A549 (cell line): Measurements from ENCODE around the gene POLR2L. TPM values are rescaled to one million over a fixed set of nuclear protein-coding genes. Genes with fewer than 3 reads are reported as not detected.
A peak's percentile ranks its signal among the peaks of the same experiment; 100 is the strongest.

Experiments used
- ATAC-seq, 2 experiments: fragments of 200-7000 bp in 1 of 2; fragments of >200 bp in 1 of 2; cut with Nextera tagmentation in 1 of 2; cut with Tn5 transposase in 1 of 2; 3 replicates each; pipeline versions ENCODE4 v1.8.0 to v1.9.1; 2018 to 2020; ENCODE audit warnings: mild to moderate bottlenecking in 1 of 2, moderate library complexity in 1 of 2
- CTCF ChIA-PET: fragments of 300-600 bp; sonication (Branson Sonifier 250); formaldehyde crosslinking; extraction: SDS; loops from one replicate; lab custom pipeline; 2021; ENCODE audit warnings: antibody characterized with exemption, inconsistent platforms; lab: Yijun Ruan, JAX
- POLR2A ChIA-PET: fragments of 350-600 bp; formaldehyde crosslinking; extraction: SDS; loops from one replicate; lab custom pipeline; 2021; ENCODE audit warnings: antibody characterized with exemption, inconsistent platforms; lab: Yijun Ruan, JAX
- DNase-seq, 2 experiments: peaks; one replicate each; pipeline versions ENCODE4 v3.0.0 to v3.0.0-alpha.2; 2011 to 2016; ENCODE audit warnings: low read depth in 1 of 2, low spot score in 1 of 2
- FAIRE-seq: peaks from 2 replicates; lab custom pipeline; 2011; peaks lifted over from hg19 to GRCh38; lab: Jason Lieb, UNC
- H3K27ac ChIP-seq, 2 experiments: fragments of >200 bp; sonication (Bioruptor Twin); formaldehyde crosslinking; 3 replicates each; pipeline ENCODE4 v1.5.1; 2016 to 2017
- H3K4me1 ChIP-seq: fragments of >200 bp; sonication (Bioruptor Twin); formaldehyde crosslinking; 3 replicates; pipeline ENCODE4 v1.6.1; 2016
- H3K4me2 ChIP-seq: fragments of >200 bp; sonication (Bioruptor Twin); formaldehyde crosslinking; 3 replicates; pipeline ENCODE4 v1.6.1; 2016
- H3K4me3 ChIP-seq: fragments of >200 bp; sonication (Bioruptor Twin); formaldehyde crosslinking; 3 replicates; pipeline ENCODE4 v1.5.1; 2016
- H3K9me3 ChIP-seq: fragments of >200 bp; sonication (Bioruptor Twin); formaldehyde crosslinking; 3 replicates; pipeline ENCODE4 v1.6.1; 2016
- CBX2 ChIP-seq: fragments of 200-600 bp; sonication (generic); IDR thresholded peaks from 2 replicates; pipeline ENCODE4 v1.6.1; 2016; ENCODE audit warnings: low read depth, mild to moderate bottlenecking, borderline replicate concordance
- CHD4 ChIP-seq: fragments of 200-600 bp; sonication (generic); IDR thresholded peaks from 2 replicates; pipeline ENCODE4 v1.6.1; 2016; ENCODE audit warnings: antibody characterized with exemption, mild to moderate bottlenecking, borderline replicate concordance
- EHMT2 ChIP-seq: fragments of 200-600 bp; sonication (generic); IDR thresholded peaks from 2 replicates; pipeline ENCODE4 v1.6.1; 2016; ENCODE audit warnings: antibody characterized with exemption, low read depth, mild to moderate bottlenecking, moderate library complexity
- ELK1 ChIP-seq: fragments of 150-350 bp; IDR thresholded peaks from 2 replicates; pipeline ENCODE4 v1.6.1; 2014; ENCODE audit warnings: low read depth, mild to moderate bottlenecking, low read length
- EP300 ChIP-seq, 2 experiments: fragments of >200 bp; sonication (Bioruptor Twin); formaldehyde crosslinking; IDR thresholded peaks; 2 replicates in 1 of 2; 3 replicates in 1 of 2; pipeline ENCODE4 v1.6.1; 2016 to 2017
- ESRRA ChIP-seq: fragments of 150-350 bp; IDR thresholded peaks from 2 replicates; pipeline ENCODE4 v1.6.1; 2014; ENCODE audit warnings: mild to moderate bottlenecking, low read length, borderline replicate concordance
- HEYL ChIP-seq: fragments of 250-450 bp; sonication (Bioruptor Pico); IDR thresholded peaks from 2 replicates; pipeline ENCODE4 v1.8.0; 2021; ENCODE audit warnings: mild to moderate bottlenecking, moderate library complexity
- HMGXB4 ChIP-seq: fragments of 250-450 bp; sonication (Bioruptor Pico); IDR thresholded peaks from 2 replicates; pipeline ENCODE4 v1.5.0; 2021; ENCODE audit warnings: mild to moderate bottlenecking, moderate library complexity, borderline replicate concordance
- HOXB13 ChIP-seq: fragments of 250-450 bp; sonication (Bioruptor Pico); IDR thresholded peaks from 2 replicates; pipeline ENCODE4 v1.5.0; 2020; ENCODE audit warnings: low read depth, mild to moderate bottlenecking, moderate library complexity
- JUN ChIP-seq, 2 experiments: fragments of >200 bp; sonication (Bioruptor Twin); formaldehyde crosslinking; IDR thresholded peaks; 2 replicates in 1 of 2; 3 replicates in 1 of 2; pipeline ENCODE4 v1.6.1; 2016 to 2017
- KDM1A ChIP-seq: fragments of 200-600 bp; sonication (generic); IDR thresholded peaks from 2 replicates; pipeline ENCODE4 v1.6.1; 2016; ENCODE audit warnings: low read depth, mild to moderate bottlenecking
- KDM5A ChIP-seq: fragments of 200-600 bp; sonication (generic); IDR thresholded peaks from 2 replicates; pipeline ENCODE4 v1.6.1; 2016; ENCODE audit warnings: antibody characterized with exemption, mild to moderate bottlenecking
- MAFK ChIP-seq: fragments of 450-650 bp; IDR thresholded peaks from 2 replicates; pipeline ENCODE4 v1.6.1; 2014; ENCODE audit not compliant: partially characterized antibody
- MAZ ChIP-seq: fragments of 150-350 bp; IDR thresholded peaks from 2 replicates; pipeline ENCODE4 v1.6.1; 2014; ENCODE audit warnings: antibody characterized with exemption, low read depth, low read length, borderline replicate concordance
- MYC ChIP-seq: IDR thresholded peaks from 2 replicates; pipeline ENCODE4 v1.6.1; 2012; ENCODE audit warnings: mild to moderate bottlenecking, inconsistent platforms, low read length, improper control_type of control experiment, borderline replicate concordance
- NR3C1 ChIP-seq: fragments of >200 bp; sonication (Bioruptor Twin); formaldehyde crosslinking; IDR thresholded peaks from 3 replicates; pipeline ENCODE4 v1.6.1; 2017
- PBX3 ChIP-seq: IDR thresholded peaks from 2 replicates; pipeline ENCODE4 v1.6.1; 2012
- PHF8 ChIP-seq: fragments of 200-600 bp; sonication (generic); IDR thresholded peaks from 2 replicates; pipeline ENCODE4 v1.6.1; 2016; ENCODE audit warnings: low read depth, mild to moderate bottlenecking, antibody characterized with exemption, moderate library complexity, borderline replicate concordance
- POLR2A ChIP-seq: IDR thresholded peaks from 2 replicates; pipeline ENCODE4 v1.6.1; 2012; ENCODE audit warnings: mild to moderate bottlenecking, low read length
- RAD21 ChIP-seq, 2 experiments: fragments of >200 bp in 1 of 2; sonication (Bioruptor Twin) in 1 of 2; formaldehyde crosslinking in 1 of 2; IDR thresholded peaks in 1 of 2; conservative IDR thresholded peaks in 1 of 2; 2 replicates in 1 of 2; 3 replicates in 1 of 2; pipeline ENCODE4 v1.6.1; 2012 to 2018; ENCODE audit warnings: inconsistent platforms in 1 of 2
- SREBF2 ChIP-seq: fragments of 450-650 bp; IDR thresholded peaks from 2 replicates; pipeline ENCODE4 v1.6.1; 2014; ENCODE audit warnings: mild to moderate bottlenecking, moderate library complexity
- TFCP2L1 ChIP-seq: fragments of 250-450 bp; sonication (Bioruptor Pico); IDR thresholded peaks from 2 replicates; pipeline ENCODE4 v1.5.0; 2021; ENCODE audit warnings: mild to moderate bottlenecking
- TP53 ChIP-seq: fragments of 250-450 bp; sonication (Bioruptor Pico); IDR thresholded peaks from 2 replicates; pipeline ENCODE4 v1.5.0; 2021; ENCODE audit warnings: mild to moderate bottlenecking, moderate library complexity
- ZC3H11A ChIP-seq: fragments of 450-650 bp; IDR thresholded peaks from 2 replicates; pipeline ENCODE4 v1.6.1; 2014; ENCODE audit warnings: antibody characterized with exemption, mild to moderate bottlenecking
- ZFP36 ChIP-seq: fragments of 450-650 bp; IDR thresholded peaks from 2 replicates; pipeline ENCODE4 v1.6.1; 2014; ENCODE audit warnings: borderline replicate concordance; ENCODE audit not compliant: partially characterized antibody
- WGBS: methylation state at CpG from one replicate; pipeline ENCODE4 v1.1.6; 2017; ENCODE audit errors: missing lambda C conversion rate; 5-methylcytosine and 5-hydroxymethylcytosine counted together
- polyA plus RNA-seq, 4 experiments: library from polyadenylated mRNA; depleted of rRNA in 3 of 4; stranded (reverse); fragments of >200 nt; fragmentation: RNase III in 1 of 4; extraction: RNeasy Plus Mini Kit Qiagen cat#74134 plus additional on column Dnase treatment in 1 of 4; gene quantifications; 2 replicates in 3 of 4; 3 replicates in 1 of 4; pipeline ENCODE4 v1.2.3, GENCODE V29; 2011 to 2017
- TF ChIP-seq, protein P1 (sequence below): fragments of >200 bp; sonication (Bioruptor Twin); formaldehyde crosslinking; IDR thresholded peaks from 3 replicates; pipeline ENCODE4 v1.6.1; 2016
- TF ChIP-seq, protein P2 (sequence below): IDR thresholded peaks from 2 replicates; pipeline ENCODE4 v1.6.1; 2012

The POLR2L gene
- polyA plus RNA-seq, 2 of the 4 experiments (the other 2 are of a cell fraction): 140 to 773 TPM

GRCh38 chr11:833849-834311, 8.4 kb downstream of the POLR2L start (continued):
- TF ChIP-seq, protein P1, sequence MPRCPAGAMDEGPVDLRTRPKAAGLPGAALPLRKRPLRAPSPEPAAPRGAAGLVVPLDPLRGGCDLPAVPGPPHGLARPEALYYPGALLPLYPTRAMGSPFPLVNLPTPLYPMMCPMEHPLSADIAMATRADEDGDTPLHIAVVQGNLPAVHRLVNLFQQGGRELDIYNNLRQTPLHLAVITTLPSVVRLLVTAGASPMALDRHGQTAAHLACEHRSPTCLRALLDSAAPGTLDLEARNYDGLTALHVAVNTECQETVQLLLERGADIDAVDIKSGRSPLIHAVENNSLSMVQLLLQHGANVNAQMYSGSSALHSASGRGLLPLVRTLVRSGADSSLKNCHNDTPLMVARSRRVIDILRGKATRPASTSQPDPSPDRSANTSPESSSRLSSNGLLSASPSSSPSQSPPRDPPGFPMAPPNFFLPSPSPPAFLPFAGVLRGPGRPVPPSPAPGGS: no peak
- TF ChIP-seq ZC3H11A: no peak
- TF ChIP-seq EP300 (IDR thresholded peaks at IDR 0.05): no peak
- TF ChIP-seq CBX2: no peak
- no peak for TF ChIP-seq HOXB13 (CRISPR knock-in tag)
- peak; percentile 12 for TF ChIP-seq MAFK
- no peak for TF ChIP-seq ZFP36
- TF ChIP-seq NR3C1: no peak
- TF ChIP-seq PBX3: no peak
- no peak for TF ChIP-seq HMGXB4

GRCh38 chr11:833114-833791, 9.1 kb downstream of the POLR2L start:
- Histone ChIP-seq H3K9me3 (no peaks in the 10 kb centered on the region), H3K4me2 (peak overlapping the region; percentile 88), H3K4me1 (peaks cover 57% of the 10 kb centered on the region)
- ATAC-seq (peak in 1 of 2 experiments; percentile 1; a peak in 2 of 6 replicates), DNase-seq (peak in 1 of 2 experiments; percentile 55)
- no CpG with 5 or more reads among the region's 55 CpGs for WGBS
- TF ChIP-seq, protein P2, sequence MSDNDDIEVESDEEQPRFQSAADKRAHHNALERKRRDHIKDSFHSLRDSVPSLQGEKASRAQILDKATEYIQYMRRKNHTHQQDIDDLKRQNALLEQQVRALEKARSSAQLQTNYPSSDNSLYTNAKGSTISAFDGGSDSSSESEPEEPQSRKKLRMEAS: 0 out of 2 replicates have a peak, but pooled peaks have one; percentile 2
- TF ChIP-seq ELK1 (no peak), KDM1A (no peak), TP53 (CRISPR knock-in tag) (0 out of 2 replicates have a peak, but pooled peaks have one; percentile 52), HEYL (CRISPR knock-in tag) (no peak), SREBF2 (no peak), POLR2A (peak; percentile 5; the same call in 1 of the 2 replicates), KDM5A (no peak), CHD4 (no peak), EHMT2 (no peak), MAZ (no peak), NR3C1 (no peak), RAD21 (conservative IDR thresholded peaks at IDR 0.05 in 1 of 2, IDR thresholded peaks at IDR 0.05 in 1 of 2) (no peak), MYC (0 out of 2 replicates have a peak, but pooled peaks have one; percentile 39), PHF8 (peak; percentile 11; the same call in 1 of the 2 replicates), TFCP2L1 (CRISPR knock-in tag) (peak; percentile 63; the same call in 1 of the 2 replicates), ESRRA (no peak), JUN (IDR thresholded peaks at IDR 0.05) (peak in 1 of 2 experiments; percentile 59; a peak in 3 of 5 replicates)
- TF ChIP-seq, all 56 proteins: peak for 7
- Histone ChIP-seq H3K4me3 (peak overlapping the region; percentile 86), H3K27ac (peak overlapping the region; percentile 98 to 100)
- FAIRE-seq: no peak
- ChIA-PET POLR2A (interaction anchor here (1.2 to 5.1 kb wide), 5 partner anchors 10 to 24 kb away, joined by 3 to 52 read pairs (median 20); partner anchors contain the start of genes PNPLA2, POLR2L, RPLP2 and TSPAN4), CTCF (interaction anchor here (0.8 to 2.4 kb wide), 4 partner anchors 9 to 18 kb away, joined by 4 to 10 read pairs (median 6); no protein-coding TSS in a partner anchor)
